Measurements from ENCODE around the gene GGA2. TPM values are rescaled to one million over a fixed set of nuclear protein-coding genes. Genes with fewer than 3 reads are reported as not detected.

Gene GGA2
- total RNA-seq, 2 experiments from 2014 or later: 112 to 115 TPM

DNA sequence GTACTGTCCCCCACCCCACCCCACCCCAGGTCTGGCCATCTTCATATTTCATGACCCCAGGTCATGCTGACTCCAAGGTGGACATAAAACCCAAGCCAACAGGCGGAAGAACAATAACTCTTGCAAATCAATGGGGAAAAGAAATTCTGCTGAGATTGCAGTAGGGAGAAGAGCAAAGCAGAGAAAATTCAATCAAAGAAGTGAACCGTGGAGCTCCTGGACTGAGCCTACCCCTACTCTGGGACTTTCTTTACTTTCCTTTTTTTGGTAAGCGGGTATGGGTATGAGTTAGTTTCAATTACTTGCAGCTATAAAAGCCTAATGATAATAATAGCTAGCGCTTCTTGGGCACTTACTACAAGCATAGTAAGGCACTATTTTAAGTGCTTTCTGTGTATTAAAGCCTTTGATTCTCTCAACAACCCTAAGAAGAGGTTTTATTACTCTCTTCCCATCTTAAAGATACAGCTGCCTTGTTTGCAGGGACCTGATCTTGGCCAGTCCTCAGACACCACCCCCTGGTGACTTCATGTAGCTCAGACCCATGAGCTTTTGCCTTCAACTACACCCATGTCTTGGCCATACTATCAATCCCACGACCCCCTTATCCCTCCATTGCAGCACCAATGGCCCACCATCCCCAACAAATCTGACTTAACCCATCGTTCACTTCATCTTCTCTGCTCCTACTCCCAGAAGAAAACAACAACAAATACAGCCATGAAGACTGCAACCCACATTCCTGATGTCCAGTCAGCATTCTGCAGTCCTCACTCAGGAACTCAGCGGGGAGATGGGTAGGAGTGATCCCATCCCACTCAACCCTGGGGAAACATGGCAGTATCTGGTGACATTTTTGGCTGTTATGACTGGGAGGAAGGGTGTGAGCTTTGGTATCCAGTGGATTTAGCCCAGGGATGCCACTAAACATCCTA is 4.4 kb downstream of the GGA2 start:
- Mint-ChIP-seq H3K27me3 (no peaks in the 10 kb centered on the region), H3K9me3 (ENCODE audit: low read depth) (no peaks in the 10 kb centered on the region), H3K4me3 (no peak overlapping the region), H3K27ac (peak overlapping the region; percentile 64), H3K36me3 (peaks cover 29% of the 10 kb centered on the region), H3K4me1 (peaks cover 75% of the 10 kb centered on the region)
- CTCF ChIA-PET: interaction anchor here (0.8 to 3.6 kb wide), 6 partner anchors 9 to 91 kb away, joined by 3 to 22 read pairs (median 4); partner anchors contain the start of genes NDUFAB1 and UBFD1
- no peak for DNase-seq
- no peak for ATAC-seq

DNA sequence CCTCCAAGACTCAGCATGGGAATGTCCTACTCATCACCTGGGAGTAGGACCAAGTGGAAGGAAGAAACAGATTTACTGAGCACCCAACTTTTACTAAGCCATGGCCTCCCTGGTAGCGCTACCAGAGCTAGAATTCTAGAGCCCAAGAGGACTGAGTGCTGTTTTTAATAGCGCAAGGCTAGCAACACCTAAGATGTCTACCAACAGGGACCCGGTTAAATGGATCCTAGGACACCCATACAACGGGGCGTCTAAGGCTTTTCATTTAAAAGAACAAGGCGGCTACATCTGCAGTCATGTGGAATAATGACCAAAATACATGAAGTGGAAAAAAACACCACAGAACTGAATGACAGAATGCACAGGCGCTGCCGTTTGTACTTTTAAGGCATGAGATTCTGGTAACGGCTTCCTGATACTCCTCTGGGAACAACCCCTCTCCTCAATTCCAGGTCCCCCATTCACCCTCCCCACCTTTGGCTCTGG is 5.1 kb downstream of the GGA2 start:
- peak overlapping the region; percentile 31 for H3K4me3 Mint-ChIP-seq
- ATAC-seq: no peak
- CTCF ChIA-PET: interaction anchor here (0.8 to 3.6 kb wide), 11 partner anchors 9 to 372 kb away, joined by 3 to 22 read pairs (median 3); partner anchors contain the start of genes EARS2, NDUFAB1, PLK1 and UBFD1
- peaks cover 75% of the 10 kb centered on the region for H3K4me1 Mint-ChIP-seq
- H3K27me3 Mint-ChIP-seq: no peaks in the 10 kb centered on the region
- H3K36me3 Mint-ChIP-seq: peaks cover 31% of the 10 kb centered on the region
- H3K27ac Mint-ChIP-seq: peak overlapping the region; percentile 71
- no peaks in the 10 kb centered on the region for H3K9me3 Mint-ChIP-seq (ENCODE audit: low read depth)
- no peak for DNase-seq

GRCh38 chr16:23504453-23505179 is 5.7 kb downstream of the GGA2 start:
- H3K4me1 Mint-ChIP-seq: peaks cover 76% of the 10 kb centered on the region
- no peaks in the 10 kb centered on the region for H3K9me3 Mint-ChIP-seq (ENCODE audit: low read depth)
- no peaks in the 10 kb centered on the region for H3K27me3 Mint-ChIP-seq
- ATAC-seq (peak; percentile 89), DNase-seq (peak; percentile 97)
- CTCF ChIA-PET: interaction anchor here (0.6 to 3.6 kb wide), 13 partner anchors 9 to 373 kb away, joined by 3 to 22 read pairs (median 3); partner anchors contain the start of genes EARS2, NDUFAB1, PLK1 and UBFD1
- H3K27ac Mint-ChIP-seq: peak overlapping the region; percentile 71
- peak overlapping the region; percentile 34 for H3K4me3 Mint-ChIP-seq
- peaks cover 31% of the 10 kb centered on the region for H3K36me3 Mint-ChIP-seq

- Mint-ChIP-seq H3K4me1 (peaks cover 72% of the 10 kb centered on the region), H3K4me3 (peak overlapping the region; percentile 34), H3K36me3 (peaks cover 27% of the 10 kb centered on the region), H3K9me3 (ENCODE audit: low read depth) (no peaks in the 10 kb centered on the region), H3K27ac (peak overlapping the region; percentile 71), H3K27me3 (no peaks in the 10 kb centered on the region)
- ATAC-seq (peak; percentile 5), DNase-seq (peak; percentile 57)
- CTCF ChIA-PET: interaction anchor here (1.1 to 3.6 kb wide), 8 partner anchors 10 to 93 kb away, joined by 3 to 22 read pairs (median 5); partner anchors contain the start of genes EARS2, NDUFAB1 and UBFD1
Observed at GRCh38 chr16:23504076-23504452, 6.2 kb downstream of the GGA2 start.

GRCh38 chr16:23502466-23502865 is 7.8 kb downstream of the GGA2 start:
- DNase-seq (no peak), ATAC-seq (no peak)
- Mint-ChIP-seq H3K4me1 (peaks cover 64% of the 10 kb centered on the region), H3K27me3 (no peaks in the 10 kb centered on the region), H3K4me3 (no peak overlapping the region), H3K9me3 (ENCODE audit: low read depth) (no peaks in the 10 kb centered on the region), H3K27ac (peak overlapping the region; percentile 27), H3K36me3 (peaks cover 16% of the 10 kb centered on the region)
- CTCF ChIA-PET: no interaction called here

- CTCF ChIA-PET: no interaction called here
- H3K27ac Mint-ChIP-seq: peak overlapping the region; percentile 20
- no peaks in the 10 kb centered on the region for H3K9me3 Mint-ChIP-seq (ENCODE audit: low read depth)
- no peak for DNase-seq
- no peaks in the 10 kb centered on the region for H3K27me3 Mint-ChIP-seq
- H3K4me1 Mint-ChIP-seq: peaks cover 60% of the 10 kb centered on the region
- H3K36me3 Mint-ChIP-seq: peaks cover 10% of the 10 kb centered on the region
- ATAC-seq: no peak
- no peak overlapping the region for H3K4me3 Mint-ChIP-seq
Observed at GRCh38 chr16:23501291-23501690, 9.0 kb downstream of the GGA2 start.

- H3K27ac Mint-ChIP-seq: no peak overlapping the region
- no peaks in the 10 kb centered on the region for H3K27me3 Mint-ChIP-seq
- peaks cover 10% of the 10 kb centered on the region for H3K36me3 Mint-ChIP-seq
- DNase-seq (no peak), ATAC-seq (no peak)
- peaks cover 56% of the 10 kb centered on the region for H3K4me1 Mint-ChIP-seq
- CTCF ChIA-PET: no interaction called here
- no peak overlapping the region for H3K4me3 Mint-ChIP-seq
- H3K9me3 Mint-ChIP-seq (ENCODE audit: low read depth): no peaks in the 10 kb centered on the region
Observed at GRCh38 chr16:23500862-23501225, 9.4 kb downstream of the GGA2 start.

- no peaks in the 10 kb centered on the region for H3K9me3 Mint-ChIP-seq (ENCODE audit: low read depth)
- CTCF ChIA-PET: interaction anchor here (0.7 kb wide), 1 partner anchor 65 kb away, joined by 3 read pairs; no protein-coding TSS in a partner anchor
- H3K4me1 Mint-ChIP-seq: peaks cover 51% of the 10 kb centered on the region
- DNase-seq (no peak), ATAC-seq (no peak)
- no peak overlapping the region for H3K4me3 Mint-ChIP-seq
- H3K27ac Mint-ChIP-seq: no peak overlapping the region
- no peaks in the 10 kb centered on the region for H3K27me3 Mint-ChIP-seq
- peaks cover 10% of the 10 kb centered on the region for H3K36me3 Mint-ChIP-seq
Observed at GRCh38 chr16:23500212-23500861, 10.0 kb downstream of the GGA2 start.

DNA sequence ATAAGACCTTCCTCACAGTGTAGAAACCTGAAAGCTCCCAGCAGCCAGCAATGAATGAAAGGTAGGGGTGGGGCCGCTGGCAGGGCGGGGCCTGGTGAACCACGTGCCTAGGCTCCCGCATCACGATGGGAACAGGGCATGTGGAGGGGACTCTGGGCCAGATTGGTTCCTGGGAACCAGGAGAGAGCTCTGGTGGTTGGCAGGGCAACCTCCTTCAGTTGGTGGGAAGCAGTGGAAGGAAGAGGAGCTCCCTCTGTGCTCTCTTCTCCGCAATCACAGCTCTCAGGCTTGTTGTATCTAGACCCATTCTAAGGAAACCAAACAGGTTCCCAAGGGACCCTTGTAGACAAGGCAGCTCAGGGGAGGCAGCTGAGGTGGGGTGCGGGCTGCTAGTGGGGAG is 10.5 kb downstream of the GGA2 start:
- H3K27ac Mint-ChIP-seq: no peak overlapping the region
- ATAC-seq: no peak
- no peaks in the 10 kb centered on the region for H3K9me3 Mint-ChIP-seq (ENCODE audit: low read depth)
- CTCF ChIA-PET: interaction anchor here (0.7 kb wide), 1 partner anchor 64 kb away, joined by 3 read pairs; no protein-coding TSS in a partner anchor
- DNase-seq: no peak
- H3K27me3 Mint-ChIP-seq: no peaks in the 10 kb centered on the region
- peaks cover 46% of the 10 kb centered on the region for H3K4me1 Mint-ChIP-seq
- H3K36me3 Mint-ChIP-seq: peaks cover 10% of the 10 kb centered on the region
- no peak overlapping the region for H3K4me3 Mint-ChIP-seq

DNA sequence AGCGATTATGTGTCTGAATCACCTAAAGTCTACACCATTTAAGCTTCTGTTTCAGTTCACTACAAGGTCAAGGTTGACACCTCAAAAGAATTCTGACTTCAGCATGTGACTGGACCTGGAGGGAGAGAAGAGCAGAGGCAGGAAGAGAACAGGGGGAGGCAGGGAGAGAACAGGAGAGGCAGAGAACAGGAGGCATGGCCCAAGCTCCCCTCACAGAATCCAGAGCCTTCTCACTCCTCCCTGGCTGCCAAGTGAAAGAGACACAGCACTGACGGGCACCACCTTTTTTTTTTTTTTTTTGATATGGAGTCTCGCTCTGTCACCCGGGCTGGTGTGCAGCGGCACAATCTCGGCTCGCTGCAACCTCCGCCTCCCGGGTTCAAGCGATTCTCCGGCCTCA is 11.4 kb downstream of the GGA2 start:
- peaks cover 36% of the 10 kb centered on the region for H3K4me1 Mint-ChIP-seq
- no peak for ATAC-seq
- peaks cover 13% of the 10 kb centered on the region for H3K36me3 Mint-ChIP-seq
- H3K27ac Mint-ChIP-seq: no peak overlapping the region
- H3K27me3 Mint-ChIP-seq: no peaks in the 10 kb centered on the region
- H3K4me3 Mint-ChIP-seq: no peak overlapping the region
- CTCF ChIA-PET: interaction anchor here (0.6 kb wide), 1 partner anchor 98 kb away, joined by 3 read pairs; the partner anchor contains the start of gene NDUFAB1
- DNase-seq: no peak
- no peaks in the 10 kb centered on the region for H3K9me3 Mint-ChIP-seq (ENCODE audit: low read depth)

DNA sequence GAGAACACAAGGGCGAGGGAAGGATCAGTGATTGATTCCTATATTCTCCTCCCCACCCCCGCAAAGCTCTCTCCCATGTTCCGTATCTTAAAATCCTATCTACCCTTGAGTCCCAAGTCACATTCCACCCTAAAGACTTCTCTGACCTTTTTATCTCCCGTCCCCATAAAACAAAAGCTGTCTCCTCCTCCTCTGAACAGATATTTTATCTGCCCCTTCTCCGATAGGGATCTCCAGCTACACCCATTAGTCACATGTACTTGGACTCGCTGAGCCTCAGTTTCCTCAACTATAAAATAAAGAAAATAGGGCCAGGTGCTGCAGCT is 12.8 kb downstream of the GGA2 start:
- Mint-ChIP-seq H3K4me1 (peaks cover 25% of the 10 kb centered on the region), H3K27ac (no peak overlapping the region), H3K36me3 (peaks cover 16% of the 10 kb centered on the region), H3K4me3 (no peak overlapping the region), H3K27me3 (no peaks in the 10 kb centered on the region), H3K9me3 (ENCODE audit: low read depth) (no peaks in the 10 kb centered on the region)
- CTCF ChIA-PET: interaction anchor here (1.1 kb wide), 1 partner anchor 21 kb away, joined by 4 read pairs; no protein-coding TSS in a partner anchor
- DNase-seq (no peak), ATAC-seq (no peak)

GRCh38 chr16:23496821-23497542 is 13.3 kb downstream of the GGA2 start:
- H3K27ac Mint-ChIP-seq: no peak overlapping the region
- no peak for ATAC-seq
- no peak overlapping the region for H3K4me3 Mint-ChIP-seq
- no peaks in the 10 kb centered on the region for H3K9me3 Mint-ChIP-seq (ENCODE audit: low read depth)
- peaks cover 11% of the 10 kb centered on the region for H3K36me3 Mint-ChIP-seq
- peaks cover 20% of the 10 kb centered on the region for H3K4me1 Mint-ChIP-seq
- no peaks in the 10 kb centered on the region for H3K27me3 Mint-ChIP-seq
- CTCF ChIA-PET: interaction anchor here (1.1 to 1.7 kb wide), 2 partner anchors 19 to 21 kb away, joined by 4 read pairs; no protein-coding TSS in a partner anchor
- no peak for DNase-seq
